ENCODE results near the gene AGXT2. TPM values are rescaled to one million over a fixed set of nuclear protein-coding genes. Genes with fewer than 3 reads are reported as not detected.

The AGXT2 gene
- total RNA-seq, 1 experiment from 2014 or later: not detected

- intact Hi-C loops (cut with micrococcal nuclease; ENCODE audit: unreplicated experiment): no loop called here
- Histone ChIP-seq H3K4me2 (no peak overlapping the region), H3K36me3 (ENCODE audit: low read depth) (no peaks in the 10 kb centered on the region), H3K9me2 (ENCODE audit: insufficient read depth) (no peaks in the 10 kb centered on the region), H3F3A (ENCODE audit: insufficient read depth, low read depth) (no peaks in the 10 kb centered on the region), H3K9me3 (ENCODE audit: insufficient read depth, low read depth) (no peaks in the 10 kb centered on the region), H3K79me2 (ENCODE audit: low read depth) (no peaks in the 10 kb centered on the region), H2AFZ (no peak overlapping the region), H3K27ac (no peak overlapping the region), H3K4me1 (replicated peaks; ENCODE audit: insufficient read depth) (no peaks in the 10 kb centered on the region), H4K20me1 (ENCODE audit: insufficient read depth) (no peaks in the 10 kb centered on the region), H3K27me3 (ENCODE audit: insufficient read depth, low read depth) (peaks cover 71% of the 10 kb centered on the region), H3K4me3 (no peak overlapping the region)
- CTCF ChIA-PET: no interaction called here
- POLR2A ChIA-PET (ENCODE audit: unreplicated experiment): no interaction called here
- TF ChIP-seq CTCF (conservative IDR thresholded peaks at IDR 0.05) (no peak), EZH2 (IDR thresholded peaks at IDR 0.05; ENCODE audit: low read depth) (no peak)
- no peak for DNase-seq
- no TSS peak for BruUV-seq (replicated peaks)
Measured at GRCh38 chr5:35060236-35060635, 12.5 kb upstream of the AGXT2 start.

- intact Hi-C loops (cut with micrococcal nuclease; ENCODE audit: unreplicated experiment): no loop called here
Measured at GRCh38 chr5:35059251-35059650, 11.5 kb upstream of the AGXT2 start.

GRCh38 chr5:35058374-35058788 lies 10.6 kb upstream of the AGXT2 start:
- intact Hi-C loops (cut with micrococcal nuclease; ENCODE audit: unreplicated experiment): no loop called here
- Histone ChIP-seq H3K9me2 (ENCODE audit: insufficient read depth) (no peaks in the 10 kb centered on the region), H2AFZ (no peak overlapping the region), H3K9me3 (ENCODE audit: insufficient read depth, low read depth) (no peaks in the 10 kb centered on the region), H3K27me3 (ENCODE audit: insufficient read depth, low read depth) (peaks cover 67% of the 10 kb centered on the region), H3F3A (ENCODE audit: insufficient read depth, low read depth) (no peaks in the 10 kb centered on the region), H3K79me2 (ENCODE audit: low read depth) (no peaks in the 10 kb centered on the region), H3K4me3 (no peak overlapping the region), H3K4me1 (replicated peaks; ENCODE audit: insufficient read depth) (no peaks in the 10 kb centered on the region), H4K20me1 (ENCODE audit: insufficient read depth) (no peaks in the 10 kb centered on the region), H3K27ac (no peak overlapping the region), H3K4me2 (no peak overlapping the region), H3K36me3 (ENCODE audit: low read depth) (no peaks in the 10 kb centered on the region)
- no peak for DNase-seq
- ChIA-PET POLR2A (ENCODE audit: unreplicated experiment) (no interaction called here), CTCF (no interaction called here)
- TF ChIP-seq CTCF (conservative IDR thresholded peaks at IDR 0.05) (no peak), EZH2 (IDR thresholded peaks at IDR 0.05; ENCODE audit: low read depth) (no peak)
- no TSS peak for BruUV-seq (replicated peaks)

More at GRCh38 chr5:35059251-35059650, 11.5 kb upstream of the AGXT2 start:
- H3K9me3 ChIP-seq (ENCODE audit: insufficient read depth, low read depth): no peaks in the 10 kb centered on the region
- no peak overlapping the region for H2AFZ ChIP-seq
- TF ChIP-seq EZH2 (IDR thresholded peaks at IDR 0.05; ENCODE audit: low read depth) (no peak), CTCF (conservative IDR thresholded peaks at IDR 0.05) (no peak)
- H3K79me2 ChIP-seq (ENCODE audit: low read depth): no peaks in the 10 kb centered on the region
- no peak overlapping the region for H3K4me2 ChIP-seq
- peaks cover 66% of the 10 kb centered on the region for H3K27me3 ChIP-seq (ENCODE audit: insufficient read depth, low read depth)
- no peaks in the 10 kb centered on the region for H3K36me3 ChIP-seq (ENCODE audit: low read depth)
- ChIA-PET POLR2A (ENCODE audit: unreplicated experiment) (no interaction called here), CTCF (no interaction called here)
- BruUV-seq (replicated peaks): no TSS peak
- H3K4me1 ChIP-seq (replicated peaks; ENCODE audit: insufficient read depth): no peaks in the 10 kb centered on the region
- no peaks in the 10 kb centered on the region for H3K9me2 ChIP-seq (ENCODE audit: insufficient read depth)
- no peaks in the 10 kb centered on the region for H3F3A ChIP-seq (ENCODE audit: insufficient read depth, low read depth)
- no peaks in the 10 kb centered on the region for H4K20me1 ChIP-seq (ENCODE audit: insufficient read depth)
- no peak for DNase-seq
- H3K27ac ChIP-seq: no peak overlapping the region
- H3K4me3 ChIP-seq: no peak overlapping the region
